Measurements from ENCODE around the gene GRIPAP1. TPM values are rescaled to one million over a fixed set of nuclear protein-coding genes. Genes with fewer than 3 reads are reported as not detected.

Gene GRIPAP1
- 10 to 100 TPM; 22.8 to 42.5 TPM for total RNA-seq

GRCh38 chrX:49002091-49002935, at the start of gene GRIPAP1:
Gene GRIPAP1 (minus strand): TSS chrX:49002264. CDS start chrX:49002229, 35 bp downstream.
- WGBS, 2 donors = 0 to 5% methylated on average over 7 to 27 of the region's 38 CpGs
- H3K4me1 ChIP-seq = peaks cover 10% of the 10 kb centered on the region

DNA sequence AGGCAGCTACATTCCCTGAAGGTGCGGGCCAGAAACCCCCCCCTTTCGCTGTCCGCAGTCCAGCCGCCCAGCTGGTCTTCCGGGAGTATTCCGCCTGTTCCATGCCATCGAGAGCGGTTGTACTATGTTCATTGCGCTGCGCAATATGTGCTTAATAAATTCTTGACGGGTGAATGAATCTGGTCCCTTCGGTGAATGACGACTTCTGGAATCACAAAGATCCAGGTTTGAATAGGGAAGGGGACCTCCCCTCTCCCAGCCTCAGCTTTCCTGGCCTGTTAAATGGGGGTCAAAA, 41.9 kb upstream of the GRIPAP1 start:
- no peak overlapping the region for H3K4me3 ChIP-seq
- intact Hi-C loops (cut with DNase I) = no loop called here
- no peak for TF ChIP-seq POLR2A (IDR thresholded peaks at IDR 0.05)
- TF ChIP-seq, protein P1, sequence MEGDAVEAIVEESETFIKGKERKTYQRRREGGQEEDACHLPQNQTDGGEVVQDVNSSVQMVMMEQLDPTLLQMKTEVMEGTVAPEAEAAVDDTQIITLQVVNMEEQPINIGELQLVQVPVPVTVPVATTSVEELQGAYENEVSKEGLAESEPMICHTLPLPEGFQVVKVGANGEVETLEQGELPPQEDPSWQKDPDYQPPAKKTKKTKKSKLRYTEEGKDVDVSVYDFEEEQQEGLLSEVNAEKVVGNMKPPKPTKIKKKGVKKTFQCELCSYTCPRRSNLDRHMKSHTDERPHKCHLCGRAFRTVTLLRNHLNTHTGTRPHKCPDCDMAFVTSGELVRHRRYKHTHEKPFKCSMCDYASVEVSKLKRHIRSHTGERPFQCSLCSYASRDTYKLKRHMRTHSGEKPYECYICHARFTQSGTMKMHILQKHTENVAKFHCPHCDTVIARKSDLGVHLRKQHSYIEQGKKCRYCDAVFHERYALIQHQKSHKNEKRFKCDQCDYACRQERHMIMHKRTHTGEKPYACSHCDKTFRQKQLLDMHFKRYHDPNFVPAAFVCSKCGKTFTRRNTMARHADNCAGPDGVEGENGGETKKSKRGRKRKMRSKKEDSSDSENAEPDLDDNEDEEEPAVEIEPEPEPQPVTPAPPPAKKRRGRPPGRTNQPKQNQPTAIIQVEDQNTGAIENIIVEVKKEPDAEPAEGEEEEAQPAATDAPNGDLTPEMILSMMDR (IDR thresholded peaks at IDR 0.05) = no peak

More at GRCh38 chrX:49002091-49002935, at the start of gene GRIPAP1:
- Histone ChIP-seq H3K9me3 (no peaks in the 10 kb centered on the region), H3K27ac (peak within 1 kb of the TSS; percentile 65 to 90 (median 83)), H3K36me3 (replicated peaks in 1 of 2; ENCODE audit: insufficient read depth in 1 of 2, low read depth in 2 of 2) (no peaks in the 10 kb centered on the region), H3K27me3 (no peaks in the 10 kb centered on the region), H3K4me3 (peak within 1 kb of the TSS; percentile 51 to 62)
- intact Hi-C loops (cut with DNase I) = no loop called here
- peak; percentile 97 for ATAC-seq
- peak; percentile 71 to 83 (median 76) for DNase-seq
- peak in 2 of 3 donors; percentile 78 to 83 for TF ChIP-seq POLR2A (IDR thresholded peaks at IDR 0.05)
- TF ChIP-seq, protein P1 (IDR thresholded peaks at IDR 0.05) = no peak

DNA sequence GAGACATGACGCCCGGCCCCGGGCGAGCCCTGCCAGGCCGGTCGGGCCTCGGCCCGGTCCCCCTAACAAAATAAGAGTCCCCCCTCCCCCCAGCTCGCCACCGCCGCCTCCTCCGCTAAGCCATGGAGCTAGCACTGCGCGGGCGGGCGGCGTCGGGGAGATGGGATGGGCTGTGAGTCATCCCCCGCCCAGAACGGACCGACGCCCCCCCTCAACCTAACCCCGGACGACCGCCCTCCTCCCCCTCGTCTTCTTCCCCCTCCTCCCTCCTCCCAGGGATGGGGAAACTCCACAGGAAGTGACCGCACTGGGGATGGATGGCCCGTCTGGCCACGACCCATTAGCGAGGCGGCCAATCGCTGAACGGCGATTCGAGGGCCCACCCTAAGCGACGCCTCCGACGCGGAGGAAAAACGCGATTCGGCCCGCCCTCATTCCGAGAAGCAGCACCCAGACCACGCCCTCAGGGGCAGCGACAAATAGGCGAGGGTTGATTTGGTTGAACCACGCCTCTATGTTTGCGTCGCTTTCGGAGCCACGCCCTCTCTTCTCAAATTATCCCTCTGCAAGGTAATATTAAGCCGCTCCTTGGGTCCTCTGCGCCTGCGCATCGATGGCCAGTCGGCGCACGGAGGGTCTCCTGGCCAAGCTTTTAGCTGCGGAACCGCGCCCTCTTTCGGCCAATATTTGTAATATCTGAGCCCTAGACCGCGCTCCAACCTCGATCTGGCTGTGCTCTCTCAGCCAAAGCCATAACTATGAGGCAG, 41.3 kb upstream of the GRIPAP1 start, which contains the start of gene TFE3:
TSS of gene TFE3 (minus strand) at position 138 of the 767 bp plus-strand sequence. CDS start at position 7, 131 bp downstream.
- peak; percentile 53 to 73 (median 69) for TF ChIP-seq POLR2A (IDR thresholded peaks at IDR 0.05)
- TF ChIP-seq, protein P1 (IDR thresholded peaks at IDR 0.05) = peak; percentile 30 to 85 (median 67)
- Histone ChIP-seq H3K4me1 (peaks cover 38% of the 10 kb centered on the region), H3K27ac (peak within 1 kb of the TSS; percentile 83 to 92 (median 88)), H3K27me3 (no peaks in the 10 kb centered on the region), H3K4me3 (peak within 1 kb of the TSS; percentile 24 to 62), H3K36me3 (replicated peaks in 1 of 2; ENCODE audit: insufficient read depth in 1 of 2, low read depth in 2 of 2) (no peaks in the 10 kb centered on the region), H3K9me3 (no peaks in the 10 kb centered on the region)
- ATAC-seq (peak; percentile 88), DNase-seq (peak; percentile 98 to 99 (median 99))
- 0% methylated on average over 19 of the region's 67 CpGs; no CpG with 5 or more reads in 1 of the 2 donors for WGBS, 2 donors
- intact Hi-C loops (cut with DNase I) = no loop called here

More for the DNA sequence above, 41.9 kb upstream of the GRIPAP1 start:
- no peak for ATAC-seq
- WGBS, 2 donors = 13 to 19% methylated on average over 7 to 10 of the region's 13 CpGs
- Histone ChIP-seq H3K27me3 (no peaks in the 10 kb centered on the region), H3K9me3 (no peaks in the 10 kb centered on the region), H3K36me3 (replicated peaks in 1 of 2; ENCODE audit: insufficient read depth in 1 of 2, low read depth in 2 of 2) (no peaks in the 10 kb centered on the region), H3K27ac (peak overlapping the region; percentile 43 to 79 (median 64)), H3K4me1 (peaks cover 38% of the 10 kb centered on the region)
- no peak for DNase-seq

- H3K4me1 ChIP-seq = peaks cover 38% of the 10 kb centered on the region
- H3K27ac ChIP-seq = peak overlapping the region; percentile 83 to 92 (median 88)
- H3K9me3 ChIP-seq = no peaks in the 10 kb centered on the region
- H3K4me3 ChIP-seq = peak overlapping the region; percentile 24 to 62
- TF ChIP-seq, protein P1 (IDR thresholded peaks at IDR 0.05) = no peak
- no peak for TF ChIP-seq POLR2A (IDR thresholded peaks at IDR 0.05)
- peaks cover 0 to 3% of the 10 kb centered on the region in 2 donors for H3K36me3 ChIP-seq (replicated peaks in 1 of 2; ENCODE audit: insufficient read depth in 1 of 2, low read depth in 2 of 2)
- ATAC-seq (no peak), DNase-seq (no peak)
- WGBS, 2 donors = 0% methylated on average over 5 to 9 of the region's 29 CpGs
- H3K27me3 ChIP-seq = no peaks in the 10 kb centered on the region
- intact Hi-C loops (cut with DNase I) = no loop called here
Measured at GRCh38 chrX:49042581-49043219, 40.6 kb upstream of the GRIPAP1 start.

Measured in body of pancreas (tissue), 4 donors.